Upper lobe of left lung (tissue), 4 donors: ENCODE data around the gene CHAF1B.

Experiments used
- CTCF ChIP-seq, 6 experiments: fragments of 450-650 bp in 4 of 6; fragments of 200-600 bp in 2 of 6; sonication (generic) in 2 of 6; IDR thresholded peaks; one replicate each; pipeline ENCODE4 v1.5.1; 2016 to 2019; ENCODE audit warnings: antibody characterized with exemption in 6 of 6
- EP300 ChIP-seq, 4 donors: sonication (generic); formaldehyde crosslinking; IDR thresholded peaks; one replicate each; pipeline ENCODE4 v1.5.1; 2017; ENCODE audit warnings: antibody characterized with exemption in 4 of 4, control low read depth in 2 of 4
- POLR2A ChIP-seq, 4 donors: fragments of 450-650 bp; IDR thresholded peaks; one replicate each; pipeline ENCODE4 v1.5.1; 2016 to 2017; ENCODE audit warnings: antibody characterized with exemption in 4 of 4, mild to moderate bottlenecking in 2 of 4
- POLR2AphosphoS5 ChIP-seq, 2 donors: sonication (generic); formaldehyde crosslinking; IDR thresholded peaks; one replicate each; pipeline ENCODE4 v1.5.1; 2017; ENCODE audit warnings: antibody characterized with exemption in 2 of 2

DNA sequence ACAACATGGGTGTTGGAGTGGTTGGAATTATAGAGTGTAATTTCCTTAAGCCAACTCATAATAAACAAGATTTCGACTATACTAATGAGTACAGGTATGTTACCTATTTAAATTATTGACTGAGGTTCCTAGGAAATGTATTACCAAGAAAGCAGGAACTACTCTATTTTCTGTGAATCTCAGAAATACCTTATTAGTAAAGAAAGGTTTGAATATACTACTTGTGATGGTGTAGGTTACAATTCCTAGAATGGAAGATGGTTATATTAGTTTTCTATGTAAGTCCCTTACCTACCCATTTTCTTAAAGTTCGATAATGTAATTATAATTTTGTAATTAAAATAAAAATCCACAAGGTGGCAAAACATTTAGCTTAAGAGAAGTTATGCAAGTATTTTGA, 35.9 kb upstream of the CHAF1B start:
- TF ChIP-seq CTCF (IDR thresholded peaks at IDR 0.05) = no peak
- no peak for TF ChIP-seq POLR2AphosphoS5 (IDR thresholded peaks at IDR 0.05)
- no peak for TF ChIP-seq POLR2A (IDR thresholded peaks at IDR 0.05)
- TF ChIP-seq EP300 (IDR thresholded peaks at IDR 0.05) = no peak
